Activated CD8-positive, alpha-beta T cell treated with anti-CD3 and anti-CD28 coated beads for 36 hours (primary cell): ENCODE data around the gene DLG2. TPM values are rescaled to one million over a fixed set of nuclear protein-coding genes. Genes with fewer than 3 reads are reported as not detected.

Experiments used
- ATAC-seq: fragments of 200-7000 bp; cut with Tn5 transposase; one replicate; pipeline ENCODE4 v1.10.0; 2021; ENCODE audit warnings: mild to moderate bottlenecking, moderate library complexity
- CTCF ChIA-PET: fragments of 350-600 bp; sonication (Branson Sonifier 250); formaldehyde crosslinking; loops from one replicate; lab custom pipeline; 2021; ENCODE audit warnings: antibody characterized with exemption; lab: Charles Lee
- POLR2A ChIA-PET: fragments of 350-600 bp; sonication (Branson Sonifier 250); formaldehyde crosslinking; loops from one replicate; lab custom pipeline; 2021; ENCODE audit warnings: antibody characterized with exemption; lab: Charles Lee
- DNase-seq: peaks from one replicate; pipeline ENCODE4 v3.0.0-alpha.2; 2020
- H3K27ac Mint-ChIP-seq: one replicate; pipeline ENCODE4 v1.8.0; 2021; ENCODE audit warnings: mild to moderate bottlenecking, mixed read lengths
- H3K27me3 Mint-ChIP-seq: one replicate; pipeline ENCODE4 v1.8.0; 2021; ENCODE audit warnings: mixed read lengths
- H3K36me3 Mint-ChIP-seq: one replicate; pipeline ENCODE4 v1.8.0; 2021; ENCODE audit warnings: low read depth, mixed read lengths
- H3K4me1 Mint-ChIP-seq: one replicate; pipeline ENCODE4 v1.8.0; 2021; ENCODE audit warnings: low read depth, mixed read lengths
- H3K4me3 Mint-ChIP-seq: one replicate; pipeline ENCODE4 v1.8.0; 2021; ENCODE audit warnings: mild to moderate bottlenecking, moderate library complexity, mixed read lengths
- H3K9me3 Mint-ChIP-seq: one replicate; pipeline ENCODE4 v1.8.0; 2021; ENCODE audit warnings: mixed read lengths
- intact Hi-C: fragments of 100-400 bp; cut with micrococcal nuclease; formaldehyde crosslinking; loops from one replicate; pipeline ENCODE4 v1.10.0; 2022
- total RNA-seq, 2 experiments: library from RNA; stranded (reverse); gene quantifications; one replicate each; pipeline ENCODE4 v1.2.3, GENCODE V29; 2021
- TF ChIP-seq, protein P1 (sequence below): fragments of 200-600 bp; IDR thresholded peaks from one replicate; pipeline ENCODE4 v1.8.0; 2022; ENCODE audit warnings: antibody characterized with exemption, mild to moderate bottlenecking

The DLG2 gene
- total RNA-seq, 2 experiments from 2014 or later: 2.2 to 2.6 TPM

DNA sequence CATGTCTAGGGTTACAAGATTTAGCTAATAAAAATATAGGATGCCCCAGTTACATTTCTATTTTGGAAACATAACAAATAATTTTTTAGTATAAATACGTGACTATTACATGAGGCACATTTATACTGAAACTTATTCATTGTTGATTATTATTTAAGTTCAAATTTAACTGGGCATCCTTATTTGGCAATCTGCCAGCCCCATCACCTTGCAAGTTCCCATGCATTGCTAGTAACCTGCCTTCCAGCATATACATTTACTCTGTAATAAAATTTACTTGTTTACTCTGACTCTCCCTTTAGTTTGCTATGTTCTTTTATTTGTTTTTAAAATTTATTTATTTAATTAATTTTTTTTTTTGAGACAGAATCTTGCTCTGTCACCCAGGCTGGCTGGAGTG is 1686.1 kb downstream of the DLG2 start:
- no peaks in the 10 kb centered on the region for H3K27me3 Mint-ChIP-seq
- H3K4me1 Mint-ChIP-seq: no peaks in the 10 kb centered on the region
- H3K27ac Mint-ChIP-seq: no peak overlapping the region
- CTCF ChIA-PET: no interaction called here
- intact Hi-C loops: no loop called here
- H3K36me3 Mint-ChIP-seq: no peaks in the 10 kb centered on the region
- no peak overlapping the region for H3K4me3 Mint-ChIP-seq
- POLR2A ChIA-PET: no interaction called here
- DNase-seq: no peak
- no peak for ATAC-seq
- peaks cover 4% of the 10 kb centered on the region for H3K9me3 Mint-ChIP-seq
- TF ChIP-seq, protein P1, sequence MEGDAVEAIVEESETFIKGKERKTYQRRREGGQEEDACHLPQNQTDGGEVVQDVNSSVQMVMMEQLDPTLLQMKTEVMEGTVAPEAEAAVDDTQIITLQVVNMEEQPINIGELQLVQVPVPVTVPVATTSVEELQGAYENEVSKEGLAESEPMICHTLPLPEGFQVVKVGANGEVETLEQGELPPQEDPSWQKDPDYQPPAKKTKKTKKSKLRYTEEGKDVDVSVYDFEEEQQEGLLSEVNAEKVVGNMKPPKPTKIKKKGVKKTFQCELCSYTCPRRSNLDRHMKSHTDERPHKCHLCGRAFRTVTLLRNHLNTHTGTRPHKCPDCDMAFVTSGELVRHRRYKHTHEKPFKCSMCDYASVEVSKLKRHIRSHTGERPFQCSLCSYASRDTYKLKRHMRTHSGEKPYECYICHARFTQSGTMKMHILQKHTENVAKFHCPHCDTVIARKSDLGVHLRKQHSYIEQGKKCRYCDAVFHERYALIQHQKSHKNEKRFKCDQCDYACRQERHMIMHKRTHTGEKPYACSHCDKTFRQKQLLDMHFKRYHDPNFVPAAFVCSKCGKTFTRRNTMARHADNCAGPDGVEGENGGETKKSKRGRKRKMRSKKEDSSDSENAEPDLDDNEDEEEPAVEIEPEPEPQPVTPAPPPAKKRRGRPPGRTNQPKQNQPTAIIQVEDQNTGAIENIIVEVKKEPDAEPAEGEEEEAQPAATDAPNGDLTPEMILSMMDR: no peak

DNA sequence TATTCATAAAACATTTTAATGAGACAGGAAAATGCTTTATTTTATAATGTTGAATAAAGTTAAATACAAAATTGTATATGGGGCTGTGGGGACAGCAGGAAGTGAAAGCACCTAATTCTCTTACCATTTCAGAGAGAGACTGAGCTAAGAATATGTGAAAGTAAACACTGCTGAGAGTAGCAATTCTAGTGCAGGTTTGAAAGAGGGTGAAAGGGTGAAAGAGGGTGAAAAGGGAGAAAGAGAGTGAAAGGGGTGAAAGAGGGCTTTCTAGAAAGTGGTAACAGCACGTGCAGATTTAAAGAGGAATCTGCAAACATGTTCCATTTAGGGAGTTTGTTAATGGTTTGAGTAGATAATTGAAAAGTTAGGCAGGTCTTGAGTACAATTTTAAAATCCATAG is 1689.0 kb downstream of the DLG2 start:
- H3K27ac Mint-ChIP-seq: no peak overlapping the region
- H3K4me1 Mint-ChIP-seq: no peaks in the 10 kb centered on the region
- H3K4me3 Mint-ChIP-seq: no peak overlapping the region
- H3K36me3 Mint-ChIP-seq: no peaks in the 10 kb centered on the region
- no peaks in the 10 kb centered on the region for H3K27me3 Mint-ChIP-seq
- ATAC-seq (no peak), DNase-seq (no peak)
- intact Hi-C loops: no loop called here
- POLR2A ChIA-PET: no interaction called here
- CTCF ChIA-PET: no interaction called here
- H3K9me3 Mint-ChIP-seq: peaks cover 4% of the 10 kb centered on the region
- TF ChIP-seq, protein P1: no peak

DNA sequence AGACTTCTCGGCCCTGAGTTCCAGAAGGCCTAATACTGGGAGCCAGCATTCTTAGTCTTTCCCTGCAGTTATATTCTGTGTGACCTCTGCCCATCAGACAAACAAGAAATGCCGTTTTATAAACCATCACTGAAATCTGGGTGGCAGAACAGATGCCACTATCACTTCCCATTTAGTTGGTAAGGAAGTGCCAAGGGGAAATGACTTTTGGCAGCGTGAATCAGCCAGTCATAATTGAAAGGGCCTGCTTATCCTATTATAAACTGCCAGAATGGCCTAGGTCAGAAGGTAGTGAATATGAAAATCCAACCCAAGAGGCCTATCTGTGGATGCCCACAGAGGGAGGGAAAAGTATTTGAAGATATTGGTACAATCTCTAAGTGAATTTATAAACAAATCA is 1694.1 kb downstream of the DLG2 start:
- Mint-ChIP-seq H3K36me3 (no peaks in the 10 kb centered on the region), H3K4me3 (no peak overlapping the region), H3K27me3 (no peaks in the 10 kb centered on the region), H3K27ac (no peak overlapping the region), H3K9me3 (peaks cover 2% of the 10 kb centered on the region), H3K4me1 (no peaks in the 10 kb centered on the region)
- DNase-seq: no peak
- CTCF ChIA-PET: no interaction called here
- POLR2A ChIA-PET: no interaction called here
- intact Hi-C loops: no loop called here
- no peak for ATAC-seq
- TF ChIP-seq, protein P1: no peak

DNA sequence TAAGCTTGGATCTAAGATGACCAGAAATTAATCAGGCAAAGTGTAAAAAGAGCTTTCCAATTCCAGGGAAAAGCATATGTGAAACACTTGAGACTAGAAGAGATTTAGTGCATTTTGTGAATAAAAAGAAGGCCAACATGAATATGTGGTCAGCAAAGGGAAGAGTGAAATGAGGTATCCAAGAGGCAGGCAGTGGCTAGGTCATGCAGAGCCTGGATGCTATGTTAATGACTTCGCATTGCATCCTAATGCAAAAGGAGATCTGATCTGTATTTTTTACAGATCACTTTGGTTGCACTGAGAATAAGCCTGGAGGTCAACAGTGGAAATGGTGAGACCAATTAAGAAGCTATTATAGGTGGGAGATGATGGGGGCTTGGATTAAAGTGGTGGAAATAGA is 1699.7 kb downstream of the DLG2 start:
- Mint-ChIP-seq H3K36me3 (no peaks in the 10 kb centered on the region), H3K27ac (no peak overlapping the region), H3K27me3 (no peaks in the 10 kb centered on the region), H3K4me3 (no peak overlapping the region), H3K4me1 (no peaks in the 10 kb centered on the region), H3K9me3 (no peaks in the 10 kb centered on the region)
- ChIA-PET CTCF (interaction anchor here (1.5 kb wide), 1 partner anchor 12 kb away, joined by 3 read pairs; no protein-coding TSS in a partner anchor), POLR2A (no interaction called here)
- no peak for ATAC-seq
- intact Hi-C loops: no loop called here
- TF ChIP-seq, protein P1: no peak
- DNase-seq: no peak

DNA sequence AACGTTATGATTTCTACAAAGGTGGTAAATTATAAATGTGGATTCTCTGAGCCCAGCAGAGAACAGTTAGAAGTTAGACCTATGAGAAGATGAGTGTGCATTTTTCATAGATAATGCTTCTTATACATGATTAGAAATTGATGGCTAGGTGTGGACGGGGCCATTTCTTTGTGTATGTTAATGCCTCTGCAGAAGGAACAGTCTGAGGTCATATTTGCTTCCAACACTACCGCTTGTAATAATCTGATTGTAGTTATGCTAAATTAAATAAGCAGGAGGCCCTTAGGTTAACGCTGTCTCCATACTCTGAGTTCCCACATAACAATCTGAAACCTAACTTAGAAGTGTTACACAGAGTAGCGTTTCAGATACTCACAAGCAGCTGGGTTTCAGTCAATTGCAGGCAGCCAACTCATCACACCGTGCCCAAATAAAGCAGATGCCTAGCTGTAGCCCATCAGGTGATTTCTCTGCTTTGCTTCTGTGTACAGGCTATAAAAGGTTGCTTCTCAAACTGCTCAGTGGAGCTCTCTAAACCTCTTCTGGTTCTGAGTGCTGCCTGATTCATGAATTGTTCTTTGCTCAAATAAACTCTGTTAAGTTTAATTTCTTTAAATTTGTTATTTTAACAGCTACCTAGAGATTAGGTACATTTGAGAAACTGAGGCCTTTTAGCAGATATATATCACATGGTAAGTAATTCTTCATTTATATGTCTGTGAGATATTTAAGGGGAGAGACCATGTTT is 1702.2 kb downstream of the DLG2 start:
- DNase-seq: no peak
- POLR2A ChIA-PET: no interaction called here
- CTCF ChIA-PET: no interaction called here
- Mint-ChIP-seq H3K27ac (no peak overlapping the region), H3K9me3 (no peaks in the 10 kb centered on the region), H3K4me3 (no peak overlapping the region), H3K4me1 (no peaks in the 10 kb centered on the region), H3K27me3 (no peaks in the 10 kb centered on the region), H3K36me3 (no peaks in the 10 kb centered on the region)
- no peak for ATAC-seq
- TF ChIP-seq, protein P1: no peak
- intact Hi-C loops: no loop called here
